ENCODE measurements around the gene GALK2.
"Not testable (repeated sequence)": the region's sequence is repeated elsewhere in the genome, so short reads cannot be mapped to it uniquely, and the experiment has no call there.

GALK2 gene

GRCh38 chr15:49247556-49248110 is 77.6 kb downstream of the GALK2 start:
- DNase-seq (ENCODE audit: low spot score), result no peak
- Histone ChIP-seq H3K27me3 (ENCODE audit: control insufficient read depth in 3 of 3, insufficient read depth in 3 of 3, low read depth in 1 of 3, low read length in 3 of 3) (no peaks in the 10 kb centered on the region), H3K18ac (ENCODE audit: low read length) (no peak overlapping the region), H3K9ac (ENCODE audit: low read depth, low read length, poor library complexity) (no peak overlapping the region), H3K4me1 (ENCODE audit: control insufficient read depth in 2 of 2, insufficient read depth in 1 of 2, low read depth in 1 of 2, low read length in 2 of 2) (peaks cover 0 to 4% of the 10 kb centered on the region in 2 donors), H3K79me1 (ENCODE audit: low read depth, low read length) (no peaks in the 10 kb centered on the region), H3K4me3 (ENCODE audit: low read length in 2 of 2) (no peak overlapping the region), H3K9me3 (replicated peaks in 1 of 2; ENCODE audit: control insufficient read depth in 2 of 2, insufficient read depth in 1 of 2, low read depth in 1 of 2, low read length in 2 of 2) (no peaks in the 10 kb centered on the region), H3K27ac (replicated peaks; ENCODE audit: low read length) (no peak overlapping the region), H4K8ac (ENCODE audit: low read depth, low read length) (no peak overlapping the region), H4K91ac (ENCODE audit: low read depth, low read length, poor library complexity) (no peak overlapping the region), H2AK5ac (ENCODE audit: low read depth, low read length) (no peak overlapping the region), H3K4me2 (ENCODE audit: insufficient read depth, low read length, poor library complexity, severe bottlenecking) (no peak overlapping the region), H2AFZ (ENCODE audit: low read length) (no peak overlapping the region), H3K14ac (ENCODE audit: low read length) (no peak overlapping the region), H2BK120ac (ENCODE audit: low read depth, low read length) (no peak overlapping the region), H2BK5ac (ENCODE audit: low read length) (no peak overlapping the region), H2BK12ac (ENCODE audit: low read length) (no peak overlapping the region), H2BK15ac (ENCODE audit: low read length) (no peak overlapping the region), H3K23ac (ENCODE audit: low read depth, low read length, poor library complexity) (no peak overlapping the region), H3K4ac (ENCODE audit: low read length) (no peak overlapping the region), H3K36me3 (replicated peaks in 1 of 2; ENCODE audit: control insufficient read depth in 2 of 2, insufficient read depth in 2 of 2, low read length in 2 of 2) (no peaks in the 10 kb centered on the region)

GRCh38 chr15:49248291-49248690 is 78.2 kb downstream of the GALK2 start:
- no peak for DNase-seq (ENCODE audit: low spot score)
- Histone ChIP-seq H2AK5ac (ENCODE audit: low read depth, low read length) (no peak overlapping the region), H3K14ac (ENCODE audit: low read length) (no peak overlapping the region), H3K9ac (ENCODE audit: low read depth, low read length, poor library complexity) (no peak overlapping the region), H2BK15ac (ENCODE audit: low read length) (no peak overlapping the region), H3K4me2 (ENCODE audit: insufficient read depth, low read length, poor library complexity, severe bottlenecking) (no peak overlapping the region), H3K27me3 (ENCODE audit: control insufficient read depth in 3 of 3, insufficient read depth in 3 of 3, low read depth in 1 of 3, low read length in 3 of 3) (no peaks in the 10 kb centered on the region), H3K79me1 (ENCODE audit: low read depth, low read length) (no peaks in the 10 kb centered on the region), H3K18ac (ENCODE audit: low read length) (no peak overlapping the region), H2BK5ac (ENCODE audit: low read length) (no peak overlapping the region), H3K4me3 (ENCODE audit: low read length in 2 of 2) (no peak overlapping the region), H2BK12ac (ENCODE audit: low read length) (no peak overlapping the region), H4K8ac (ENCODE audit: low read depth, low read length) (no peak overlapping the region), H3K9me3 (replicated peaks in 1 of 2; ENCODE audit: control insufficient read depth in 2 of 2, insufficient read depth in 1 of 2, low read depth in 1 of 2, low read length in 2 of 2) (no peaks in the 10 kb centered on the region), H3K36me3 (replicated peaks in 1 of 2; ENCODE audit: control insufficient read depth in 2 of 2, insufficient read depth in 2 of 2, low read length in 2 of 2) (no peaks in the 10 kb centered on the region), H2BK120ac (ENCODE audit: low read depth, low read length) (no peak overlapping the region), H2AFZ (ENCODE audit: low read length) (no peak overlapping the region), H4K91ac (ENCODE audit: low read depth, low read length, poor library complexity) (no peak overlapping the region), H3K27ac (replicated peaks; ENCODE audit: low read length) (no peak overlapping the region), H3K23ac (ENCODE audit: low read depth, low read length, poor library complexity) (no peak overlapping the region), H3K4me1 (ENCODE audit: control insufficient read depth in 2 of 2, insufficient read depth in 1 of 2, low read depth in 1 of 2, low read length in 2 of 2) (peaks cover 0 to 1% of the 10 kb centered on the region in 2 donors), H3K4ac (ENCODE audit: low read length) (no peak overlapping the region)
- no CpG with 5 or more reads among the region's 1 CpG for WGBS, 2 donors (ENCODE audit: extremely low coverage in 2 of 2, insufficient read length in 2 of 2, insufficient replicate concordance in 1 of 2)

DNA sequence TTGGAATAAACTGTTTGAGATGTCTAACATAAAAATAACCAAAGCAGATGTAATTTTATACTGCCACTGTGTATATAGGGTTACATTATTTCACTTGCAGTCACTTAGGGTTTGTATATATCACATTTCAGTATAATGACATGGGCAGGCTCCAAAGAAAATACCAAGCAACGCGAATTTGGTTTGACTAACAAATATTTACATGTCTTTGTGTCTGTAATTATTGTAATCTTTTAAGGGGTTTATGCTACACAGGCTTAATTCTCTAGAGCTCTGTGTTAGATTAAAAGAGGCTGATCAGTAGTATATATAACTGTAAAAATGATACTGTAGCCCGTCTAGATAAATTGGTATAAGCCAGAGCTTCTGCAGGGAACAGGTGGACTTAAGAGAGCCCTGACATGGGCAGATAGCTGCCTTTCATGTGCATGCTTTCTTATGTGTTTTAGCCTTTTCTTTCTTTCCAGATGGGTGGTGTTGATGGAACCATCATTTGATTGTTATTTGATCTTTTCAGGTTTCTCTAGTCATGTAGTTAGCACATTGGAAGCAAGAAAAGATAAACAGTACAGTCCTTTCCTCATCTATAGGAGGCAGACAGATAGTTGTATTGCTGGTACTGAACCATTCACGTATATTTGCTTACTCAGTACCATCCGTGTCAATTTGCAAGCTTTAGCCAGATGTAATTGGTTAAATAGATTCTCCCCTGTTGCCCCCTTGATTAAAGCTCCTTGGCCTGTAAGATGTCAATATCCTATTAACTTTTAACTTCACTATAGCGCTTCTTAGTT is 86.1 kb downstream of the GALK2 start:
- Histone ChIP-seq H3K23ac (ENCODE audit: low read depth, low read length, poor library complexity) (no peak overlapping the region), H3K9ac (ENCODE audit: low read depth, low read length, poor library complexity) (no peak overlapping the region), H2BK15ac (ENCODE audit: low read length) (no peak overlapping the region), H3K36me3 (replicated peaks in 1 of 2; ENCODE audit: control insufficient read depth in 2 of 2, insufficient read depth in 2 of 2, low read length in 2 of 2) (no peaks in the 10 kb centered on the region), H3K18ac (ENCODE audit: low read length) (no peak overlapping the region), H3K4me3 (ENCODE audit: low read length in 2 of 2) (no peak overlapping the region), H4K8ac (ENCODE audit: low read depth, low read length) (no peak overlapping the region), H3K9me3 (replicated peaks in 1 of 2; ENCODE audit: control insufficient read depth in 2 of 2, insufficient read depth in 1 of 2, low read depth in 1 of 2, low read length in 2 of 2) (no peaks in the 10 kb centered on the region), H4K91ac (ENCODE audit: low read depth, low read length, poor library complexity) (no peak overlapping the region), H2BK120ac (ENCODE audit: low read depth, low read length) (no peak overlapping the region), H3K79me1 (ENCODE audit: low read depth, low read length) (no peaks in the 10 kb centered on the region), H3K14ac (ENCODE audit: low read length) (no peak overlapping the region), H3K27me3 (ENCODE audit: control insufficient read depth in 3 of 3, insufficient read depth in 3 of 3, low read depth in 1 of 3, low read length in 3 of 3) (no peaks in the 10 kb centered on the region), H3K27ac (replicated peaks; ENCODE audit: low read length) (no peak overlapping the region), H3K4me2 (ENCODE audit: insufficient read depth, low read length, poor library complexity, severe bottlenecking) (no peak overlapping the region), H2AFZ (ENCODE audit: low read length) (no peak overlapping the region), H3K4ac (ENCODE audit: low read length) (no peak overlapping the region), H2BK12ac (ENCODE audit: low read length) (no peak overlapping the region), H2BK5ac (ENCODE audit: low read length) (no peak overlapping the region), H2AK5ac (ENCODE audit: low read depth, low read length) (no peak overlapping the region), H3K4me1 (ENCODE audit: control insufficient read depth in 2 of 2, insufficient read depth in 1 of 2, low read depth in 1 of 2, low read length in 2 of 2) (no peaks in the 10 kb centered on the region)
- no CpG with 5 or more reads among the region's 6 CpGs for WGBS, 2 donors (ENCODE audit: extremely low coverage in 2 of 2, insufficient read length in 2 of 2, insufficient replicate concordance in 1 of 2)
- DNase-seq (ENCODE audit: low spot score), result no peak

DNA sequence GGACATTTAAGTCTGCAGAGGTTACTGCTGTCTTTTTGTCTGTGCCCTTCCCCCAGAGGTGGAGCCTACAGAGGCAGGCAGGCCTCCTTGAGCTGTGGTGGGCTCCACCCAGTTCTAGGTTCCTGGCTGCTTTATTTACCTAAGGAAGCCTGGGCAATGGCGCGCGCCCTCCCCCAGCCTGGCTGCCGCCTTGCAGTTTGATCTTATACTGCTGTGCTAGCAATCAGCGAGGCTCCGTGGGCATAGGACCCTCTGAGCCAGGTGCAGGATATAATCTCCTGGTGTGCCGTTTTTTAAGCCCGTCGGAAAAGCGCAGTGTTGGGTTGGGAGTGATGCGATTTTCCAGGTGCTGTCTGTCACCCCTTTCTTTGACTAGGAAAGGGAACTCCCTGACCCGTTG is 95.1 kb downstream of the GALK2 start:
- not testable (repeated sequence) for H3K27ac ChIP-seq (replicated peaks; ENCODE audit: low read length); H3K4me2 ChIP-seq (ENCODE audit: insufficient read depth, low read length, poor library complexity, severe bottlenecking)

More for the DNA sequence above, 95.1 kb downstream of the GALK2 start:
- H3K4me1 ChIP-seq (ENCODE audit: control insufficient read depth in 2 of 2, insufficient read depth in 1 of 2, low read depth in 1 of 2, low read length in 2 of 2); H3K27me3 ChIP-seq (ENCODE audit: control insufficient read depth in 3 of 3, insufficient read depth in 3 of 3, low read depth in 1 of 3, low read length in 3 of 3); H3K14ac ChIP-seq (ENCODE audit: low read length); H4K8ac ChIP-seq (ENCODE audit: low read depth, low read length); H4K91ac ChIP-seq (ENCODE audit: low read depth, low read length, poor library complexity); H2AFZ ChIP-seq (ENCODE audit: low read length); H3K23ac ChIP-seq (ENCODE audit: low read depth, low read length, poor library complexity); H2BK12ac ChIP-seq (ENCODE audit: low read length); DNase-seq (ENCODE audit: low spot score); H2BK5ac ChIP-seq (ENCODE audit: low read length); H2BK120ac ChIP-seq (ENCODE audit: low read depth, low read length); H3K79me1 ChIP-seq (ENCODE audit: low read depth, low read length); H3K4ac ChIP-seq (ENCODE audit: low read length); H3K18ac ChIP-seq (ENCODE audit: low read length); H3K36me3 ChIP-seq (replicated peaks in 1 of 2; ENCODE audit: control insufficient read depth in 2 of 2, insufficient read depth in 2 of 2, low read length in 2 of 2); H2AK5ac ChIP-seq (ENCODE audit: low read depth, low read length); H3K9ac ChIP-seq (ENCODE audit: low read depth, low read length, poor library complexity); H3K4me3 ChIP-seq (ENCODE audit: low read length in 2 of 2); H2BK15ac ChIP-seq (ENCODE audit: low read length): not testable (repeated sequence)
- peaks cover 0 to 11% of the 10 kb centered on the region in 2 donors for H3K9me3 ChIP-seq (replicated peaks in 1 of 2; ENCODE audit: control insufficient read depth in 2 of 2, insufficient read depth in 1 of 2, low read depth in 1 of 2, low read length in 2 of 2)
- no CpG with 5 or more reads among the region's 12 CpGs for WGBS, 2 donors (ENCODE audit: extremely low coverage in 2 of 2, insufficient read length in 2 of 2, insufficient replicate concordance in 1 of 2)
